Measurements from ENCODE around the gene DSCAM. TPM values are rescaled to one million over a fixed set of nuclear protein-coding genes. Genes with fewer than 3 reads are reported as not detected.
"Not testable (repeated sequence)": the region's sequence is repeated elsewhere in the genome, so short reads cannot be mapped to it uniquely, and the experiment has no call there.

DSCAM gene
- total RNA-seq, 1 donor from 2014 or later: 0.06 TPM

GRCh38 chr21:40454057-40454456 lies 392.9 kb downstream of the DSCAM start:
- TF ChIP-seq CTCF (IDR thresholded peaks at IDR 0.05): no peak

GRCh38 chr21:40453183-40453582 lies 393.8 kb downstream of the DSCAM start:
- ATAC-seq (no peak), DNase-seq (no peak)
- no peaks in the 10 kb centered on the region for H3K27me3 ChIP-seq (ENCODE audit: low read depth)
- no peak overlapping the region for H3K4me3 ChIP-seq
- intact Hi-C loops (cut with DNase I): no loop called here
- no peaks in the 10 kb centered on the region for H3K4me1 ChIP-seq
- H3K27ac ChIP-seq: no peak overlapping the region
- no peaks in the 10 kb centered on the region for H3K36me3 ChIP-seq
- H3K9me3 ChIP-seq: no peaks in the 10 kb centered on the region
- no peak for TF ChIP-seq CTCF (IDR thresholded peaks at IDR 0.05)

More at GRCh38 chr21:40454057-40454456, 392.9 kb downstream of the DSCAM start:
- Histone ChIP-seq H3K9me3 (no peaks in the 10 kb centered on the region), H3K36me3 (no peaks in the 10 kb centered on the region), H3K4me3 (no peak overlapping the region), H3K27ac (no peak overlapping the region), H3K4me1 (no peaks in the 10 kb centered on the region), H3K27me3 (ENCODE audit: low read depth) (no peaks in the 10 kb centered on the region)
- no peak for ATAC-seq
- DNase-seq: no peak
- intact Hi-C loops (cut with DNase I): no loop called here

DNA sequence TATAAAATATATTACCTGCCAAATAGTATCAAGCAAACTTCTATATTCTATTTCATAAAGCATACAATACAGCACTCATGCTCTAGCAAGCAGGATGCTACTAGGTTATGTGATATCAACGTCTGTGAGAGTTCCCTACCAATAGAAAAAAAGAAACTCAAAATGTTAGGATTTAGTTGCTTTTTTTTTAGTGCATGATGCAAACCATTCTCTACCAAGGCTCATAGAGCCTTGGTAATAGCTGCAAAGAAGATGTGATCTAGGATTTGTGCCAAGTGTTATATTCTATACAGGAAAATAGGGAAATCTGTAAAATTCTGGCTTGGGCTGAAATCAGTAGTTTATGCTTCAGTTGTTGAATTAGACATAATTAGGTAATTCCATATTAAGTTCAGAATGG lies 394.4 kb downstream of the DSCAM start:
- Histone ChIP-seq H3K27ac (no peak overlapping the region), H3K9me3 (no peaks in the 10 kb centered on the region), H3K4me1 (no peaks in the 10 kb centered on the region), H3K4me3 (no peak overlapping the region), H3K36me3 (no peaks in the 10 kb centered on the region), H3K27me3 (ENCODE audit: low read depth) (no peaks in the 10 kb centered on the region)
- ATAC-seq (no peak), DNase-seq (no peak)
- no peak for TF ChIP-seq CTCF (IDR thresholded peaks at IDR 0.05)
- intact Hi-C loops (cut with DNase I): no loop called here

GRCh38 chr21:40447016-40447415 lies 399.9 kb downstream of the DSCAM start:
- no peak for TF ChIP-seq CTCF (IDR thresholded peaks at IDR 0.05)

GRCh38 chr21:40445349-40445921 lies 401.5 kb downstream of the DSCAM start:
- H3K36me3 ChIP-seq: no peaks in the 10 kb centered on the region
- H3K27ac ChIP-seq: no peak overlapping the region
- no peaks in the 10 kb centered on the region for H3K9me3 ChIP-seq
- TF ChIP-seq CTCF (IDR thresholded peaks at IDR 0.05): no peak
- H3K4me1 ChIP-seq: no peaks in the 10 kb centered on the region
- intact Hi-C loops (cut with DNase I): no loop called here
- no peak overlapping the region for H3K4me3 ChIP-seq
- DNase-seq (no peak), ATAC-seq (no peak)
- H3K27me3 ChIP-seq (ENCODE audit: low read depth): no peaks in the 10 kb centered on the region

More at GRCh38 chr21:40447016-40447415, 399.9 kb downstream of the DSCAM start:
- intact Hi-C loops (cut with DNase I): no loop called here
- ATAC-seq (no peak), DNase-seq (no peak)
- Histone ChIP-seq H3K4me1 (no peaks in the 10 kb centered on the region), H3K27me3 (ENCODE audit: low read depth) (no peaks in the 10 kb centered on the region), H3K9me3 (no peaks in the 10 kb centered on the region), H3K4me3 (no peak overlapping the region), H3K36me3 (no peaks in the 10 kb centered on the region), H3K27ac (no peak overlapping the region)

GRCh38 chr21:40439581-40439980 lies 407.4 kb downstream of the DSCAM start:
- ATAC-seq; H3K4me1 ChIP-seq; H3K27me3 ChIP-seq (ENCODE audit: low read depth); H3K27ac ChIP-seq; intact Hi-C loops (cut with DNase I); H3K36me3 ChIP-seq; DNase-seq; H3K4me3 ChIP-seq; H3K9me3 ChIP-seq: not testable (repeated sequence)

All from lower lobe of right lung (tissue), 2 donors.